HT-29 (cell line): Measurements from ENCODE around the gene ATP2B2. TPM values are rescaled to one million over a fixed set of nuclear protein-coding genes. Genes with fewer than 3 reads are reported as not detected.
A peak's percentile ranks its signal among the peaks of the same experiment; 100 is the strongest.
"Not testable (repeated sequence)": the region's sequence is repeated elsewhere in the genome, so short reads cannot be mapped to it uniquely, and the experiment has no call there.

Experiments used
- DNase-seq: peaks from one replicate; pipeline ENCODE4 v3.0.0-alpha.2; 2015; ENCODE audit warnings: low spot score
- total RNA-seq: library from RNA; depleted of rRNA; stranded (reverse); fragments of >200 nt; shearing (Covaris generic); gene quantifications from 2 replicates; pipeline ENCODE4 v1.2.3, GENCODE V29; 2014; rRNA removed

Gene ATP2B2
- not detected in 2 replicates for total RNA-seq

DNA sequence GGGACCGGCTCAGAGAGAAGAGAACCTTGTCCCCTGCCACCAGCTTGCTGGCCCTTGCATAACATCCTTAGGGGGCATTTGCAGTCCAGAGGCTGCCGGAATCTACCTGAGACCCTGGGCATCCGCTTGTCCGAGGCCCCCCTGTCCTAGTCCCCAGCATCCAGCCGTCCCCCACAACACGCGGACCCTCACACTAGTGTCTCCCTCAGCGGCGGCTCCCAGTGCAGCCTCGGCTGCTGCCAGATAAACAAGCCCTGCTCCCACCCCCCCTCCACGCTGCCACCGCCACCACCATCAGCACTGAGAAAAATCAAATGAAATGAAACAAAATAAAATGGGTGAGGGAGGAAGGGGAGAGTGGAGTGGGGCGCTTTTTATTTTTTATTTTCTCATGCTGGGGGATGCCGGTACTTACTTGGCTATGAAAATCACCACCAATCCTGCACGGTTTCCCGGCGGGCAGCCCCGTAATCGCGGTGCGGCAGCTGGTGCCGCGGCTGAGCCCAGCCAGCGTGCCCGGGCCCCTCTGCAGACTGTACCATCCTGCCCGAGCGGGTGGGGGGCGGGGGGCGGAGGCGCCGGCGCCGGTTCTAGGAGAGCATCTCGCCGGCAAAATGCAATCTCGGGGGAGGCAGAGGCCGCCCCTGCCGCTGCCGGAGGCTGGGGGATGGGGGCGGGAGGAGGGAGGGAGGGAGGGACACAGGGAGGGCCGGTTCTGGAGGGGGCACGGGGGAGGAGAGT, at the start of gene ATP2B2:
Gene ATP2B2 (minus strand): TSS at position 537 of the 741 bp plus-strand sequence. CDS start 56,043 bp downstream, outside the sequence.
- no peak for DNase-seq

DNA sequence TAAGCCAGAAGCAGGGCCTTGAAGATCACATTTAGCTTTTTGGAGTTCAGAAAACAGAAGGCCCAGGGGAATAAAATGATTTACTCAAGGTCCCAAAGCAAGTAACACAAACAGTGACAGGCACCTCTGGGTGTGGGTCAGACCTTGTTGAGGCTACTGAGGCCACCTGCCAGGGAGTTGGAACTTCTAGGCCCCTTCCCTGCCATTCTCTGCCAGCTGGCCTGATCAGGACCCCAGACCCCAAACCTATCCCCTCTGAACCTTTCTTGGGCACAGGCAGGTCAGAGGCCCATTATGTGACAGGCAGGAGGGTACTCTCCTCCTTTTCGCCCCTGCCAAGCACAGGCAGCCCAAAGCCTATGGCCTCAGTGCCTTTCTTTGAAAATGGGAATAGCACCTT, 49.4 kb upstream of the ATP2B2 start:
- no peak for DNase-seq

DNA sequence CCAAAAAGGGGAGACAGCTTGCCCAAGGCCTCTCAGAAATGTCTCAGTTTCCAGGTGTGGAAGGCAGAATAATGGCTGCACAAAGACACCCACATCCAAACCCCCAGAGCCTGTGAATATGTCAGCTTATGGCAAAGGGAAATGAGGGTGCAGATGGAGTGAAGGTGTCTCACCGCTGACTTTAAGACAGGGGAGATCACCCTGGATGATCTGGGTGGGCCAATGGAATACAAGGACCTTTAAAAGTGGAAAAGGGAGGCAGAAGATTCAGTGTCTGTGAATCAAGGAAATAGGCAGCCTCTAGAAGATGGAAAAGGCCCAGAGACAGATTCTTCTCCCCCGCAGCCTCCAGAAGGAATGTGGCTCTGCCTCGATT, 48.8 kb upstream of the ATP2B2 start:
- no peak for DNase-seq

DNA sequence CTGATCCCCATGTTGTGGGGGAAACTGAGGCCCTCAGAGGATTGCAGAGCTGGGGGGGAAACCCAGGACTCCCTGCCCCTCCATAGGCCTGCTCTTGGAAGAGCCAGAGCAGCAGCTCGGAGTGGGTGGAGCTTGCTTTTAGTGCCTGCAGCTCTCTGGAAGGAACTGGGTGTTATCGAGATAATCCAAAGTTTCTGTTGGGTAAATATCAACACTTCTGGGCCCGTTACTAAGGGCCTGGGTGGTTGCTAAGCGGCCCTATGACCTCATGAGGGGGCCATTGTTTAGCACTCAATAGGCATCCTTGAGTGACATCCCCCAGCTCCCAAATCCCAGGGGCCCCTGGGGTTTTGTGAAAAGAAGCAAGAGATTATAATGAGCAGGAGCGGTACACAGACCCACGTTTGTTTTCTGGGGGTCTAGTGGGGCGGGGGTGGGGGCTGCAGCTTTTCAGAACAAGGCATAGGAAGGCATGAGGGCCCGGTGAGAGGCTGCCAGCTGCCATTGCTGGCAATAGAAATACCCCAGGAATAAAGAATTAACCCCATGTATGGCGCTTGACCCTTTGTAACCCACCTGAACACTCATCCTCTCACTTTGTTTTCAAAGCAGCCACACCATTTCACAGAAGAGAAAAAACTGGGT, 48.3 kb upstream of the ATP2B2 start:
- DNase-seq, result no peak

DNA sequence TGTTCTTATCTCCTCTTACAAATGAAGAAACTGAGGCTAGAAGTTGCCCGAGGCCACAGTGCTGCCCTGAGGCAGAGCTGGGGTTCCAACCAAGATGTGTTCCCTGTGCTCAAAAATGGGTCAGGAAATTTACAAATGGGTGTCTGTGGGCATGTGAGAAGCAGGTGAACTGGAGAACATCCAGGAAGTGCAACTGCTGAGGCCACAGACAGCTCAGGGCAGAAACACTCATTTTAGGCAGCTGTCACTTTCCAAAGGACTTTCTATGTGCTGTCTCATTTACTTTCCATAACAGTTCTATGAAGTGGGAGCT, 47.2 kb upstream of the ATP2B2 start:
- DNase-seq, result no peak

DNA sequence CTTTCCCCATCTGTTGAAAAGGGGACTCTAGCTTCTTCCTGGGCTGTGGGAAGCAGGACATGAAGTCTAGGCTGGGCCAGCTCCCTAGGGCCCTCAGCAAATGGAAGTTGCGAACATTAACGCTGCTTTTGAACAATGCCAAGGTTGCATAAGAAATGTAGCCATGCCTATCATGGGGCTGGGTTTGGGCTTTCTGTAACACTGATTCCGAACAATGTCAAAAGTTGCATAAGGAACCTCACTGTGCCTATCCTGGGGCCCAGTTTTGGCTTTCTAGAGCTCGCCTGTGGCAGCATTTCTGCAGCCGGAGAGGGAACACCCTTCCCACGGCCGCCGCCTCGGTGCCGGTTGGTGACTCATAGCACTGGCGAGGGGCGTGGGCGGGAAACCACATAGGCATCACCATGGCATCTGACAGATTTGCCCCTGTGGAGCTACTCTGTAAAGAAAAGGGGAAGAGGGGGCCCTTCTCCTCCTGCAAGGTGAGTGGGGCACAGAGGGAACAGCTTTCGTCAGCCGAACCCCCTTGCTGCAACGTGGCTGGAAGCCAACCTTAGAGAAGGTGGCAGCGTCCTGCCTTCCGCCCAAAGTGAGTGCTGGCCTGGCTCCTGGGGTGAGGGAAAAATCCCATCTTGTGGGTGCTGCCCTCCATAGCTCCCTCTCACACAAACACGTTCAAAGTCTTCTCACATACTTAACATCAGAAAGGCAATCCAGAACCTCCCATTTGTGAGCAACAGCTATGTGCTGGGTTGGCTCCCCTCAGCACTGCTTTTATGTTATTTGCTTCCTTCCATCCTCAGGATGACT, 46.6 kb upstream of the ATP2B2 start:
- peak; percentile 2 for DNase-seq

DNA sequence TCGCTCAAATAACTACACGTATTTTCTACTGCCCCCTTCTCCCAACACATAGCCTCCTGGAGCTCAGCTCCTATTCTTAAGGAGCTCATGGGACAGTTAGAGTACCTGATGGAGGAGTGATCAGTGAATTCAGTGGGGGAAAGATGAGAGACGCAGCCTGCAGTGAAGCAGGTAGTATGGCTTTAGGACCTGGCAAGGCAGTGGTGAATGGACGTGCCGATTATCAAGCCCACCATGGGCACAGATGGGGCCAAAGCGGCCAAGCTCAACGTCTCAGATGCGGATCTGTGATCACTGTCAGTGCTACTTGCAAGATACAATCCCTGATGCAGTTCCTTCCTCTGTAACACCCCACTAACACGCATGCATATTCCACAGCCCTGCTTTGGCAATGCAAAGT, 45.8 kb upstream of the ATP2B2 start:
- no peak for DNase-seq

DNA sequence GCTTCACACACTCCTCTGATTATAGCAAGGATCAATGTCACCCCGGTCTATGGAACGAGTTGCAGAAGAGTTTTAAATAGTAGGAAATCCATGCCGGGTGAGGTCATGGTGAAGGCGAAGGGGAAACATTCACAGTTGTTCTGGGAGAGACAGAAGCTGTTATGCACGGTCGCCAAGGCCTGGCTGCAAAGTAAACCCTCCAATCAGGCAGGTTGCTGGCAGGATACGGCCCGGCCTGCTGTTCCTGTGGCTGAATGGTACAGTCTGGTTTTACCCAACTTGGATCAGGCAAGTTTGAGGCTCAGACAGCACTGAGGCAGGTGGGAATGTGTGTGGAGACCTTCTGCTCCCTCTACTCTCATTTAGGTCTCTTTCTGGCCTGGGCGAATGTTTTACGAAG, 45.3 kb upstream of the ATP2B2 start:
- no peak for DNase-seq

DNA sequence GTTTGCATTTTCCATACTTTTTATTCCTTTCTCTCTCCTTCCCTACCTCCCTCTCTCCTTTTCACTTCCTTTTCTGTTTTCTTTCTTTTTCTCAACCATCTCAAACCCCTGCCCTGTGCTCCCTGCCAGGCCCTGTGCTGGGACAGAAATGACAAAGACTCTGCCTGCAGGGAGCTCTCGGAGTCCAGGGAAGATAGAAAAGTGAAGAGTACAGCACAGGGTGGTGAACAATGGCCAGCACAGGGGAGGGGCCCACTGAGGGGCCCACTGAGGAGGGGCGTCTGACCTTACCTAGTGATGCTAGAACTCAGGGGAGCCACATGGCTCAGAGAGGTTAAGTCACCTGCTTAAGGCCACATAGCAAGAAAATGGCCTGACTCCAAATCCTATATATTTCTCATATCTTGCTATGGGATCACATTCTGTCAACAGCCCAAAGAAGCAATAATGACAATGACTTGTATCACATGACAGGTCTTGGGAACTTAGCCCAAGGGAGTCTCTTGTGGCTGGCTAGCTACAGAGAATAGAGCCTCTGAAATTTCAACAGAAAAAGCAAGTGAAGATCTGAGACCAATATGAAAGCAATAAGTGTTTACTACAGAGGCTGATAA, 44.3 kb upstream of the ATP2B2 start:
- DNase-seq, result no peak

DNA sequence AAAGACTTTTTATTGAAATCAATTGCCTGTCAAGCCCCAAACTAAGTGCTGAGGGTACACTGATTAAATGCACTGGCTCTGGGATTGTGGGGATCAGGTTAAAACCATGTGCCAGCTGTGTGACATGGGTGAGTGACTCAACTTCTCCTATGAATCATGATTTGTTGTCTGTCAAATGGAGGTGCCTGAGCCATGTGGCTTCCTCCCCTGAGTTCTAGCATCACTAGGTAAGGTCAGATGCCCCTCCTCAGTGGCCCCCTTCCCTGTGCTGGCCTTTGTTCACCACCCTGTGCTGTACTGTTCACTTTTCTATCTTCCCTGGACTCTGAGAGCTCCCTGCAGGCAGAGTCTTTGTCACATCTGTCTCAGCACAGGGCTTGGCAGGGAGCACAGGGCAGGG, 43.6 kb upstream of the ATP2B2 start:
- no peak for DNase-seq

DNA sequence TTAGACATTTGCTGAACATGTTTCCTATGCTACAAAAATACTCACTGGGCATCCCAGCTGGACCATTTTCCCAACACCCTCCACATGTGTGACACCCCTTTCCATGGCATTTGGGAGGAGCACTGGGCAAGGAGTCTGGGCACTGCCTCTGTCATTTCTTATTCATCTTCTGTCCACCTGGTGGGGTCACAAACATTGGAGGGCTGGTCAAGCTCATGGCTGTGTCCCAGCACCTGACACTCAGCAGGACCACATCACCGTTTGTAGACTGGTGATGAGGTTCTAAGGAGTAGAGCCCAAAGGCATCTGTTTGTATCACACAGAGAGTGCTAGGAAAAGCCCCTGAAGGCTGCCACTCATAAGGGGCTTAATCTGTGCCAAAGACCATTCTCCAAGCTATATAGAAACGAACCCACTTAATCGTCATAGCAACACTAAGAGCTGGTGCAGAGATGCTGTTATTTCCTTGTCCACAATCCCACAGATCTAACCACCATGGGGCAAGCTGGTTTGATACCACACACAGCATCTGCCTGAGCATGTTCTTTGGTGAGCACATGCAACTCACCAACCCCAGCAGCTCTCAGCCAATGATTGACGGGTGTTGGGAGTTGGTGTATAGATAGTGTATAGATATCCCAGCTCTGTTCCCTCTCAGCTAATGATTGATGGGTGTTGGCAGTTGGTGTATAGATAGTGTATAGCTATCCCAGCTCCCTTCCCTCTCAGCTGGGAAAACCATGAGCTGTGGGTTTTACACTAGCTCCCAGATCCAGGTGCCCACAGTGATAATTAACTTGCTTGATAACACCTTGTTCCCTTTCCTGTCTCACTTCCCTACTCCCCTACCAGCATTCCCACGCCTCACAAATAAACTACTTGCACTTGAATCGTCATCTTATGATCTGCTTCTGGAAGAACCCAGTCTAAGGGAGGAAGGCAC, 42.7 kb upstream of the ATP2B2 start:
- no peak for DNase-seq

DNA sequence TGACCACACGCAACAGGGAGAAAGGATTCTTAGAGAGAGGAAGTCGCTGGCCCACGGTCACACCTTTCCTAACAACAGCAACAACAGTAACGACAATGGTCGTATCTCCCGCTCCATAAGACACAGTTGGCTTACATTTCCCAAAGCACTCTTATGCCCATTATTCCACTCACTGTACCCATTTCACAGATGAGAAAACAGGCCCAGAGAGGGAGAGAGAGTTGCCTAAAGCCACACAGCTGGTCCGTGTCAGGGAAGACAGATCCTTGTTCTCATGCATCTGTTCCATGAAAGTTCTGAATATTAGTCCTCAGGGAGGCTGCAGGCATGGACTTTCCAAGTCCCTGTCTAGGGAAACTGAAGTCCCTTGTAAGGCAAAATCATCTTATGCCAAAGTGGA, 42.0 kb upstream of the ATP2B2 start:
- no peak for DNase-seq

DNA sequence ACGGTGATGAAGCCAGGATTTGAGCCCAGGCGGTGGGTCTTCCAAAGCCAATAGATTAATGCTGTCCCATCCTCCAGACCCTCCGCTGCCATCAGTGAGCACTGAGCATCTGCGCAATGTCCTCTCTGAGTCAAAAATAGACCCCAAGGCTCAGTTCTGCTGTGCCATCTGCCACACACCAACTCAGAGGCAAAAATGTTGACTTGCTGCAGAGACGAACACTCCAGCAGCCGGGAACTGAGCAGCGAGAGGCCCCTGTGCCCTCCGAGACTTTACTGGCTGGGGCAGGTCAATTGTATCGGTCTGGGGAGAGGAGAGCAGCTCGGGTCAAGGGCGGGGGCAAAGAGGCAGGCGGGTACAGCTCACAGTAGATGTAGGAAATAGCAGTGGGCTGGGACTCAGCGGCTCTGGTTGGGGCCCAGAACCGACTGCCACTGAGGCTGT, 41.5 kb upstream of the ATP2B2 start:
- DNase-seq, result no peak

DNA sequence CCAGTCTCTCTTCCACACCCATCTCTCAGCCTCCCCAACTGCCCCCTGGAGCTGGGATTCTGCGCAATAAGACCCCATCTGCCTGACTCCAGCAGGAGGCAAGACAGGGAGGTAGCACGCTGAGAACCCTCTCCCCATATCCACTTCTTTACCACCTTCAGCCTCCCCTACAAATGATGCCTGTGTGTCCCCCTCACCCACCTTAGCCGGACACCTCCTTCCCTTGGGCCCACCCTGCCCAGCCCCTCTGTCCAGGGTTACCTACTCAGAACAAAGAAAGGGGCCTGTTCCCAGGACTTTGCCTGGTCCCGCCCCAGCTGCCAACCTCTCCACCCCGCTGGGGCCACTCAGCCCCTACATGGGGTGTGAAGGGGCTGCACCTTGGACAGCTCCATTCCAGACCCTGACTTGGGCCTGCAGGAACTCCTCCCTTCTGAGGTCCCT, 40.8 kb upstream of the ATP2B2 start:
- no peak for DNase-seq

DNA sequence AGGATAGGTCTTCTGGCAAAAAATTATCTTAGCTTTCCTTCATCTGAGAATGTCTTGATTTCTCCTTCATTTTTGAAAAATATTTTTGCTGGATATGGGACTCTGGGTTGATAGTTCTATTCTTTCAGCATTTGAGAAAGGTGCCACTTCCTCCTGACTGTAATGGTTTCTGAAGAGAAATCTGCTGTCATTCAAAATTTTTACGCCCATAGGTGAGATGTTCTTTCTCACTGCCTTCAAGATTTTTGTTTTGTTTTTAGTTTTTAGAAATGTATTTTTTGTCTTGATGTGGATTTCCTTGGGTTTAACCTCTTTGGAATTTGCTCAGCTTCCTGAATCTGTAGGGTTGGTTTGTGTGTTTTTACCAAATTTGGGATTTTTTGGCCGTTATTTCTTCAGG, 37.1 kb upstream of the ATP2B2 start:
- DNase-seq, result no peak

DNA sequence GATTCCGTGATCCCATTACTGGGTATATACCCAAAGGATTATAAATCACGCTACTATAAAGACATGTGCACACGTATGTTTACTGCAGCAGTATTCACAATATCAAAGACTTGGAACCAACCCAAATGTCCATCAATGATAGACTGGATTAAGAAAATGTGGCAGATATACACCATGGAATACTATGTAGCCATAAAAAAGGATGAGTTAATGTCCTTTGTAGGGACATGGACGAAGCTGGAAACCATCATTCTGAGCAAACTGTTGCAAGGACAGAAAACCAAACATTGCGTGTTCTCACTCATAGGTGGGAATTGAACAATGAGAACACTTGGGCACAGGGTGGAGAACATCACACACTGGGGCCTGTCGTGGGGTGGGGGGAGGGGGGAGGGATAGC, 35.0 kb upstream of the ATP2B2 start:
- DNase-seq, result not testable (repeated sequence)

DNA sequence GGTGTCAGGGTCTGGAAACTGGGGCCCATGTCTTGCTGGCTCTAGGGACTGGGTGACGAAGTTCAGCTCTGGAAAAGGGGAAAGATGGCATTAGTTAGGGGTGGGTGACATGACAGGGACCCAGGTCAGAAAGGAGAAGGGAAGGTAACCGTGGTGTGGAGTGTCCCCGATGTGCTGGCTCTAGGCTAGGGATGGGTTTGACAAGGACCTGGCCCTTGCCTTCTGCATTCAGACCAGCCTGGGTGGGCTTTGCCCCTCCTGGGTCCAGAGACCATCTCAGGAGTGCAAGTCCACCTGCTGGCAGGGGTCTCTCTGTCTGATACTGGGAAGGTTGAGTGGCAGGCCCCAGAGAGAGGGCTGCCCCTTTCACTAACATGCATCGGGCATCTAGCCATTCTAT, 28.7 kb upstream of the ATP2B2 start:
- no peak for DNase-seq

DNA sequence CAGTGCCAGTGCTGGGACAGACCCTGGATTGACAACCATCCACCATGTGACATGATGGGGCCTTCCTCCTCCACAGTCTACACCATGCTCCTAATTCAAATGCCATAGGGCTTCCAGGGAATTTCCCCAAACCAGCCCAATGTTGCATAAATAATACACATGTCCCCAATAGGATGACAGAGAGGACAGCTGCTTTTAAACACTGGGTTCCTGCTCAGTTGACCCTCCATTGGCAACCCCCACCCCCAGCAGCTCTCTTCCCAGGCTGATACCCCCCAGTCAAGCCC, 28.3 kb upstream of the ATP2B2 start:
- DNase-seq, result no peak

DNA sequence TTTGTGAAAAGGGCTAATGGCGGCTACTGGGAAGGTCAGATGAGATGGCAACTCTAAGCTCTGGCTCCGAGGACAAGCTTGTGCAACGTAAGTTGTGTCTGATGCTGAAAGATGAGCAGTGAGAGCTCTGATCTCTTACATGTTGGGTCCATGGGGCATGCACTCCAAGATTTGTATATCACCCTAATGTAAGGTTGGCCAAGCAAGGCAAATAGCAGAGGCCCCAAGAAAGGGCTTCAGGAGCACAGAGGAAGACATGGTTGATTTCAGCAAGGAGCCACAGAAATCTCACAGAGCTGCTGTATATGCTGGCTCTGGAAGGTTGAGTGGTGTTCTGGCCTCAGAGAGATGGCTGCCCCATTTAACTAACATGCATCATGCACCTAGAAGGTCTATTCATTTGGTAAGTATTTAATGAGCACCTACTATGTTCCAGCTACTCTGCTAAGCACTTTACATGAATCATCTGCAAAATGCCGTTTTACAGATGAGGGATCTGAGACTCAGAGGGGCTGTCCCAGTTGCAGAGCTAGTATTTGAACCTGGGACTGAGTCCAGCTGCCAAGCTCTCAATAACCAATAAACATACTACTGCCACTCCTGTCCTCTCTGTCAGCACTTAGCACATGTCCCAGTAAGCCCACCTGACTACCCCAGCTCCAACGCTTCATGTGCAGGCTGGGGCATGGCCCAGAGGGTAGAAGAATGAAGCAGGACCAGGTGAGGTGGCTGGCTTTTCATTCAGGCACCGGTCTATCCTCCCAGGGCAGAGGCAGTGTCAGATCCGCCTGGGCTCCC, 27.8 kb upstream of the ATP2B2 start:
- DNase-seq, result no peak

DNA sequence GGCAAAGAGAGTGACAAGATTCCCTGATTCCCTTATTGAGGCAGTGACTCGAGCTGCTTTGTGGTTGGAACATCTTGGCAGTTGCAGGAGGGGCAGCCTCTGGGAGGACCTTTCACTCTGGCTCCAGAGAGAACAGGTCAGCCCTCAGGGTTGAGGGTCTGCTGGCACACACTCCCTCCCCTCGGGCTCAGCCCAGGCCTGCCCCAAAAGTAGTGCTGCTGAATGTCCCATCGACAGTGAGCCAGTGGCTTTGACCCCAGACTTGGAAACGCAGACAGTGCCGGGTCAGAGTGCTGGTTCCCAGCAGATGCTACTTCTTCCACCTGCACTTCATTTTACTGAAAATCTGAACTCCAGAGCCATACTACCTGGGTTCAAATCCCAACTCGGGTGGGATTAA, 25.6 kb upstream of the ATP2B2 start:
- no peak for DNase-seq
